ENCODE results near the gene POMT2.

Gene POMT2

GRCh38 chr14:77264466-77265186 lies 56.1 kb downstream of the POMT2 start:
- Mint-ChIP-seq H3K27ac (no peak overlapping the region), H3K9me3 (no peaks in the 10 kb centered on the region), H3K36me3 (no peaks in the 10 kb centered on the region), H3K27me3 (peaks cover 64% of the 10 kb centered on the region), H3K4me3 (no peak overlapping the region), H3K4me1 (no peaks in the 10 kb centered on the region)
- CTCF ChIA-PET, result no interaction called here
- no peak for DNase-seq

- peaks cover 36% of the 10 kb centered on the region for H3K27me3 Mint-ChIP-seq
- no peaks in the 10 kb centered on the region for H3K4me1 Mint-ChIP-seq
Measured at GRCh38 chr14:77260631-77261030, 60.1 kb downstream of the POMT2 start.

GRCh38 chr14:77260199-77260598 lies 60.5 kb downstream of the POMT2 start:
- Mint-ChIP-seq H3K4me3 (no peak overlapping the region), H3K36me3 (no peaks in the 10 kb centered on the region), H3K9me3 (no peaks in the 10 kb centered on the region), H3K27me3 (peaks cover 32% of the 10 kb centered on the region), H3K27ac (no peak overlapping the region), H3K4me1 (no peaks in the 10 kb centered on the region)
- DNase-seq, result no peak
- CTCF ChIA-PET, result no interaction called here

More at GRCh38 chr14:77260631-77261030, 60.1 kb downstream of the POMT2 start:
- Mint-ChIP-seq H3K4me3 (no peak overlapping the region), H3K36me3 (no peaks in the 10 kb centered on the region), H3K27ac (no peak overlapping the region), H3K9me3 (no peaks in the 10 kb centered on the region)
- no peak for DNase-seq
- CTCF ChIA-PET, result no interaction called here

- no peak for DNase-seq
- Mint-ChIP-seq H3K27me3 (peaks cover 28% of the 10 kb centered on the region), H3K4me3 (no peak overlapping the region), H3K9me3 (no peaks in the 10 kb centered on the region), H3K4me1 (no peaks in the 10 kb centered on the region), H3K27ac (no peak overlapping the region), H3K36me3 (no peaks in the 10 kb centered on the region)
- CTCF ChIA-PET, result no interaction called here
Measured at GRCh38 chr14:77259025-77259715, 61.5 kb downstream of the POMT2 start.

GRCh38 chr14:77258566-77258965 lies 62.1 kb downstream of the POMT2 start:
- no peak for DNase-seq
- Mint-ChIP-seq H3K9me3 (no peaks in the 10 kb centered on the region), H3K4me3 (no peak overlapping the region), H3K4me1 (no peaks in the 10 kb centered on the region), H3K27ac (no peak overlapping the region), H3K27me3 (peaks cover 34% of the 10 kb centered on the region), H3K36me3 (no peaks in the 10 kb centered on the region)
- CTCF ChIA-PET, result no interaction called here

- H3K27ac Mint-ChIP-seq, result no peak overlapping the region
- no peak overlapping the region for H3K4me3 Mint-ChIP-seq
- CTCF ChIA-PET, result no interaction called here
- DNase-seq, result no peak
- no peaks in the 10 kb centered on the region for H3K36me3 Mint-ChIP-seq
- H3K27me3 Mint-ChIP-seq, result peaks cover 36% of the 10 kb centered on the region
- no peaks in the 10 kb centered on the region for H3K9me3 Mint-ChIP-seq
- H3K4me1 Mint-ChIP-seq, result no peaks in the 10 kb centered on the region
Measured at GRCh38 chr14:77257700-77258099, 63.0 kb downstream of the POMT2 start.

- Mint-ChIP-seq H3K4me3 (no peak overlapping the region), H3K36me3 (no peaks in the 10 kb centered on the region), H3K9me3 (no peaks in the 10 kb centered on the region), H3K27ac (no peak overlapping the region), H3K4me1 (no peaks in the 10 kb centered on the region), H3K27me3 (peaks cover 35% of the 10 kb centered on the region)
- DNase-seq, result no peak
- CTCF ChIA-PET, result no interaction called here
Measured at GRCh38 chr14:77256694-77257093, 64.0 kb downstream of the POMT2 start.

- peaks cover 24% of the 10 kb centered on the region for H3K27me3 Mint-ChIP-seq
- no peak overlapping the region for H3K27ac Mint-ChIP-seq
- no peak for DNase-seq
- CTCF ChIA-PET, result no interaction called here
- no peaks in the 10 kb centered on the region for H3K9me3 Mint-ChIP-seq
- H3K36me3 Mint-ChIP-seq, result no peaks in the 10 kb centered on the region
- no peaks in the 10 kb centered on the region for H3K4me1 Mint-ChIP-seq
- no peak overlapping the region for H3K4me3 Mint-ChIP-seq
Measured at GRCh38 chr14:77253333-77254190, 67.1 kb downstream of the POMT2 start.

GRCh38 chr14:77251870-77252269 lies 68.8 kb downstream of the POMT2 start:
- Mint-ChIP-seq H3K4me3 (no peak overlapping the region), H3K9me3 (no peaks in the 10 kb centered on the region), H3K4me1 (no peaks in the 10 kb centered on the region), H3K27ac (no peak overlapping the region), H3K36me3 (no peaks in the 10 kb centered on the region), H3K27me3 (peaks cover 24% of the 10 kb centered on the region)
- CTCF ChIA-PET, result no interaction called here
- no peak for DNase-seq

GRCh38 chr14:77250927-77251326 lies 69.8 kb downstream of the POMT2 start:
- Mint-ChIP-seq H3K4me3 (no peak overlapping the region), H3K27ac (no peak overlapping the region), H3K9me3 (no peaks in the 10 kb centered on the region), H3K27me3 (peaks cover 23% of the 10 kb centered on the region), H3K4me1 (no peaks in the 10 kb centered on the region), H3K36me3 (no peaks in the 10 kb centered on the region)
- DNase-seq, result no peak
- CTCF ChIA-PET, result no interaction called here

GRCh38 chr14:77249286-77249685 lies 71.4 kb downstream of the POMT2 start:
- Mint-ChIP-seq H3K36me3 (no peaks in the 10 kb centered on the region), H3K27ac (no peak overlapping the region), H3K27me3 (peaks cover 21% of the 10 kb centered on the region), H3K4me1 (no peaks in the 10 kb centered on the region), H3K4me3 (no peak overlapping the region), H3K9me3 (no peaks in the 10 kb centered on the region)
- no peak for DNase-seq
- CTCF ChIA-PET, result no interaction called here

GRCh38 chr14:77248666-77249065 lies 72.0 kb downstream of the POMT2 start:
- DNase-seq, result no peak
- no peaks in the 10 kb centered on the region for H3K9me3 Mint-ChIP-seq
- no peak overlapping the region for H3K27ac Mint-ChIP-seq
- CTCF ChIA-PET, result no interaction called here
- H3K4me3 Mint-ChIP-seq, result no peak overlapping the region
- H3K27me3 Mint-ChIP-seq, result peaks cover 15% of the 10 kb centered on the region
- H3K4me1 Mint-ChIP-seq, result no peaks in the 10 kb centered on the region
- H3K36me3 Mint-ChIP-seq, result no peaks in the 10 kb centered on the region

- no peaks in the 10 kb centered on the region for H3K36me3 Mint-ChIP-seq
Measured at GRCh38 chr14:77246784-77247183, 73.9 kb downstream of the POMT2 start.

GRCh38 chr14:77245820-77246219 lies 74.9 kb downstream of the POMT2 start:
- Mint-ChIP-seq H3K9me3 (no peaks in the 10 kb centered on the region), H3K4me1 (no peaks in the 10 kb centered on the region), H3K27me3 (peaks cover 5% of the 10 kb centered on the region), H3K27ac (no peak overlapping the region), H3K36me3 (no peaks in the 10 kb centered on the region), H3K4me3 (no peak overlapping the region)
- CTCF ChIA-PET, result interaction anchor here (1.2 kb wide), 1 partner anchor 40 kb away, joined by 3 read pairs; no protein-coding TSS in a partner anchor
- DNase-seq, result no peak

More at GRCh38 chr14:77246784-77247183, 73.9 kb downstream of the POMT2 start:
- DNase-seq, result no peak
- Mint-ChIP-seq H3K4me3 (no peak overlapping the region), H3K27ac (no peak overlapping the region), H3K4me1 (no peaks in the 10 kb centered on the region), H3K27me3 (peaks cover 8% of the 10 kb centered on the region), H3K9me3 (no peaks in the 10 kb centered on the region)
- CTCF ChIA-PET, result interaction anchor here (0.7 kb wide), 1 partner anchor 58 kb away, joined by 4 read pairs; no protein-coding TSS in a partner anchor
